HUES48 (cell line): ENCODE results near the gene ARL15.

Source experiments
- H3K27ac ChIP-seq: one replicate; pipeline ENCODE4 v1.7.0; 2013; ENCODE audit warnings: low read depth, low read length, inconsistent platforms
- H3K27me3 ChIP-seq: 2 replicates; pipeline ENCODE4 v1.6.1; 2013; ENCODE audit warnings: mild to moderate bottlenecking, low read length; ENCODE audit not compliant: control insufficient read depth, insufficient read depth
- H3K36me3 ChIP-seq: 2 replicates; pipeline ENCODE4 v1.6.1; 2013; ENCODE audit warnings: low read length; ENCODE audit not compliant: control insufficient read depth, insufficient read depth
- H3K4me1 ChIP-seq: 2 replicates; pipeline ENCODE4 v1.6.1; 2013; ENCODE audit warnings: mild to moderate bottlenecking, low read length; ENCODE audit not compliant: control insufficient read depth, insufficient read depth
- H3K4me3 ChIP-seq: 2 replicates; pipeline ENCODE4 v1.5.1; 2013; ENCODE audit warnings: mild to moderate bottlenecking, low read depth, low read length
- H3K9ac ChIP-seq: 2 replicates; pipeline ENCODE4 v1.6.1; 2013; ENCODE audit warnings: mild to moderate bottlenecking, low read depth, low read length, moderate library complexity
- H3K9me3 ChIP-seq: 2 replicates; pipeline ENCODE4 v1.6.1; 2013; ENCODE audit warnings: low read length; ENCODE audit not compliant: control insufficient read depth, insufficient read depth

The ARL15 gene

DNA sequence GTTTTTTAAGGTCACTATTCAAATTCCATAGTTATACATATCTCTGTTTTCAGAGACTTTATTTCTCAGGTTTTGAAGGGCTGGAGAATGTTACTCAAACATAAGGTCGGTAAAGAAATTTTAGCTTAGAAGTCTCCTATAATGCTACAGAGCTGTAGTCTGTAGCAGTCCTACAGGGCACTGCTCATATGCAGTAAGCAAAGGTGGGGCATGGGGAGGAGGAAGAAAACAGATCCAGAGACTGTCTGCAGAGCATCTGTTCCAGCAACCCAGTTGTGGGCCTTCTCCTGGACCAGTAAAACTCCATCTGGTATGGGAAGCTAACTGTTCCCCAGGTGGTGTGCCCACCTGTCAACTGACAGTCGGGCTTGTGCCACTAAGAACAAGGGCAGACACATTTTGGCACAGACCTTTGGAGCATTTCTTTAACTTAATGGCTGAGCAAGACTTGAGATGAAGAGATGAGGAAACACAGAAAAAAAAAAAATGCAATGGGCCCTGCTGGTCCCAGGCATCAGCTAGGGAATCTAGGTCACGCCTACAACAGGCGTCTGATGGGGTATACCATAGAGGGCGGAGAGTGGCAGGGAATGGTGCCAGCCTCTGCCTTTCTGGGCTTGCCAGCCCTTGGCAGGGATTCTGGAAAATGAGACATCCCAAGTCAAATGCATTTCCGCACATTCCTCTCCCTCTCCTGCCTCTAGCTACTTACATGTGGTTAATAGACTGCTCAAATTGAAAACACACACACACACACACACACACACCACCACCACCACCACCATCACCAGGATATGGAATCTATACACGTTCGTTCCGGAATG lies 218.9 kb downstream of the ARL15 start:
- H3K9ac ChIP-seq = no peak overlapping the region
- H3K4me1 ChIP-seq = peaks cover 49% of the 10 kb centered on the region
- H3K9me3 ChIP-seq = no peaks in the 10 kb centered on the region
- no peak overlapping the region for H3K27ac ChIP-seq
- H3K36me3 ChIP-seq = no peaks in the 10 kb centered on the region
- H3K27me3 ChIP-seq = no peaks in the 10 kb centered on the region
- no peak overlapping the region for H3K4me3 ChIP-seq

DNA sequence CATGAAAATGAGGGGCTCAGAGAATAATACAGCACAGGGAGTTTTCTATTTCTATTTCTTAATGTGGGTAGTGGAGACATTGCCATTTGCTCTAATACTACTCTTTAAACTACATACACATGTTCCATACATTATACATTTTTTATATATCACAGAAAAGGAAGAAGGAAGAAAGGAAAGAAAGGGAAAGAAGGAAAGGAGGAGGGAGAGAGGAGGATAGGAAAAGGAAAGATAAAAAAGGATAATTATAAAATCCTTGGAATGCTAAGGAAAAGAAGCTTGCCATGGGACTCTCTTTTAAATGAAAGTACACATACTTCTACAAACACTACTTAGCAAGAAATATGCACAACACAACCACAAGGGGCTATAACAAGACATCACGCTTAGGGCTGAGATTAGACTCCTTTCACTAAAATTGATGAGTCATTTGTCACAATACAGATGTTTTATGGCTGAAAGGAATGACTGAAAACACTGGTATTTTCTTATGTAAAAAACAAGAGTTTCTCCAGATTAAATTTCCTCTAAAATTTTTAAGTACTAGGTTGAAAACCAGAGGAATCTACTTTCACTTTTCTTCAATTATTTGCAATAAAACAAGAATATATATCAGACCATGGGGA lies 219.8 kb downstream of the ARL15 start:
- Histone ChIP-seq H3K36me3 (no peaks in the 10 kb centered on the region), H3K9ac (no peak overlapping the region), H3K27ac (no peak overlapping the region), H3K27me3 (no peaks in the 10 kb centered on the region), H3K4me3 (no peak overlapping the region), H3K4me1 (peaks cover 49% of the 10 kb centered on the region), H3K9me3 (no peaks in the 10 kb centered on the region)

DNA sequence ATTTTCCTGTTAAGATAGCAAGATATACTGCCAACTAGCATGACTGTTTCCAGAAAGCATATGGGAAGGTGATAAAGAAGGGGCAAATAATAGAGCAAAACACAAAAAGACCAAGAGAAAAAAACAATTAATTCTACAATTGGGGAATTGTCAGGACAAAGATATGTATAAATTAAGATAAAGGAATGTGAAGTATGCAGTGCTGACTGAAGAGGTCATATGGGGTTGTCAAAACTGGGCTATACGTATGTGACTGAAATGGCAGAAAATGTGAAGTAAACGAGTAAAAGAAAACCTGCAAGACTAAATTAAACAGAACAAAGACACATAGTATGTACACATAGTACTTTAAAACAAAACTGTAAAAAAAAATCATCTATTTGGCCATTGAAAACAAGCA lies 222.3 kb downstream of the ARL15 start:
- Histone ChIP-seq H3K4me3 (no peak overlapping the region), H3K9ac (no peak overlapping the region), H3K27ac (no peak overlapping the region), H3K4me1 (peaks cover 35% of the 10 kb centered on the region), H3K27me3 (no peaks in the 10 kb centered on the region), H3K9me3 (no peaks in the 10 kb centered on the region), H3K36me3 (no peaks in the 10 kb centered on the region)

DNA sequence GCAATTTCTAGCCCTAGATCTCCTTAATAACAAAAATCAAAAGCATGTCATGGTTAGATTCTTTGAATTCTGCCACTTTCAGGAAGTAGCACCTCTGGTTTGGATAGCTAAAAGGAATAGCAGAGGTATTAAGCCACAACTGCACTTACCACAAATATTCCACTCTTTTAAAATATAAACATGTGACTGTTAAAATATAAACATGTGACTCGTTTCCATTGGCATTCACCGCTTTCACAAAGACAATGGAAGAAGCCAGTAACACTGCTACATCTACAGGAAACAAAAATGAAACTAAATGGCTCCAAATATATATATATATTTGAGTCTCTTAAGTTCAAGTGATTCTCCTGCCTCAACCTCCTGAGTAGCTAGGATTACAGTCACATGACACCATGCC lies 222.9 kb downstream of the ARL15 start:
- no peak overlapping the region for H3K4me3 ChIP-seq

DNA sequence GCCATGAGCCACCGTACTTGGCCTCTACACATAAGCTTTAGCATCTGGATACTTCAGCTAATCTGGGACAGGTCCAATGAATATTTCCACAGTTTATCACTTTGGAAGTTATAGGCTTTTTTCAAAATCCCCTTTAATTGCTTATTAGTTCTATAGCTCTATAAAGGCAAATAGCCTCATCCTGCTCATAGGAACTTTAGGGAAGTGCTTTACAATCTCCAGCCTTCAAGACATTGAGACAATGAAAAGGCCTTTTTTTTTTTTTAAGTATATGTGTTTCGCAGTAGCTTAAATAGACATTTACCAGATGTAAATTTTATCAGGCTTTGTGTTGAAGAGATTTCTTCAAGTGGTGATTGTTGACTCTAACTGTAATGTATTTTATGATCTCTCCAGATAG lies 224.2 kb downstream of the ARL15 start:
- no peaks in the 10 kb centered on the region for H3K36me3 ChIP-seq
- no peaks in the 10 kb centered on the region for H3K27me3 ChIP-seq
- no peak overlapping the region for H3K9ac ChIP-seq
- H3K4me3 ChIP-seq = no peak overlapping the region
- peaks cover 31% of the 10 kb centered on the region for H3K4me1 ChIP-seq
- no peak overlapping the region for H3K27ac ChIP-seq
- H3K9me3 ChIP-seq = no peaks in the 10 kb centered on the region

More for the DNA sequence above, 222.9 kb downstream of the ARL15 start:
- Histone ChIP-seq H3K36me3 (no peaks in the 10 kb centered on the region), H3K27ac (no peak overlapping the region), H3K27me3 (no peaks in the 10 kb centered on the region), H3K9me3 (no peaks in the 10 kb centered on the region), H3K4me1 (peaks cover 33% of the 10 kb centered on the region), H3K9ac (no peak overlapping the region)

DNA sequence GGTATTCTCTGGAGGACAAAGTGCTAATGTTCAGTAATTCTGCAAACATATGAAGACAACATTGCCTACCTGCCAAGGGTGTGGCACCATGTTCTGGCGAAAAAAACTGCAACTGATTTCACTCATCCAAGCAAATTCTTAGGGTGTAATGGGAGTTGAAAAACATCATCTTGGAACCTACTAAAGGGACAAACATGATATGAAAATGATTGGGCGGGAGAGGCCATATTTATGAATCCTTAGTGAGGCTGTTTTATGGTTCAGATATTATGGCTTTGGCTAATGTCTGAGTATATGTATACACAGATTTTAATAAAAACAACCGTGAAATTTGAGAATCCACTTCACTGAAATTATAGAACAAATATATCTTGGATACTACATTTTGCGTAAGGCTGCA lies 225.7 kb downstream of the ARL15 start:
- H3K4me3 ChIP-seq = no peak overlapping the region; the same call in 1 of the 2 replicates
- H3K9me3 ChIP-seq = no peaks in the 10 kb centered on the region
- no peak overlapping the region for H3K27ac ChIP-seq
- H3K27me3 ChIP-seq = no peaks in the 10 kb centered on the region
- H3K36me3 ChIP-seq = no peaks in the 10 kb centered on the region
- H3K9ac ChIP-seq = no peak overlapping the region
- peaks cover 18% of the 10 kb centered on the region for H3K4me1 ChIP-seq

DNA sequence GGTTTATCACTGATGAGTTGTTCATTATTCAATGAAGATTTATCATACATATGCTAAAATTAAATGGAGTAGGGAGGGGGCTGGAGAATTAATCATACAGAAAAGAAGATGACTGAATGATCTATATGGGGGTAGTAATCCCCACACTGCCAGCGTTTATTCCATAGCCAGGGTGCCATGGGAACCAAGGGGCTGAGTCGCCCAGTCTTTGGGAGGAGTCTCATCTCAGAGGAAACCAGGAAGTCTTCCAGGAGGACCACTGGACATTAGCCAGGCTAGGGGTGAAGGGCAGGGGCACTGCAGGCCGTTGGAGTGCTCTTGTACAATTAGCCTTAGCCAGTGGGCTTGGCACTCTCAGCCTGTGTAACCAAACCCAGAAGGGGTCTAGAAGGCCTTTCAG lies 226.5 kb downstream of the ARL15 start:
- Histone ChIP-seq H3K27me3 (no peaks in the 10 kb centered on the region), H3K9ac (no peak overlapping the region), H3K36me3 (no peaks in the 10 kb centered on the region), H3K27ac (no peak overlapping the region), H3K4me1 (peaks cover 10% of the 10 kb centered on the region), H3K9me3 (no peaks in the 10 kb centered on the region), H3K4me3 (no peak overlapping the region)

DNA sequence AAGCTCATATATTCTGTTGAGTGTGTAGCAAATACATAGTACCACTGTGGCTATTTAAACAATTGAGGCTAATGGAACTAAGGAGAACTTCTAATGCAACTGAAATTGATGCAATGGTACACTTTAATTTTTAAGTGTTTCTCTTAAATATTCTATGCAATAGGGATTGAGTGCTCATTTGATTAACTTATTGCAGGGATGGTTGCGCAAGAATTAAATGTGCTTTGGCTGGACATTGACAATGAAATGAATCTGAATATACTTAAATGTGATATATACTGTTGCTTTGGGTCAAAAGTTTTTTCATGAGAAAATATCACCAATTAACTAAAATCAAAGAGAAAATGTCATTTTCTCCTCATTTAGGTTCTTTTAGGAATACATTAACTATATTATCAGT lies 227.1 kb downstream of the ARL15 start:
- Histone ChIP-seq H3K36me3 (no peaks in the 10 kb centered on the region), H3K9me3 (no peaks in the 10 kb centered on the region), H3K9ac (no peak overlapping the region), H3K27me3 (no peaks in the 10 kb centered on the region), H3K27ac (no peak overlapping the region), H3K4me1 (peaks cover 5% of the 10 kb centered on the region), H3K4me3 (no peak overlapping the region)

DNA sequence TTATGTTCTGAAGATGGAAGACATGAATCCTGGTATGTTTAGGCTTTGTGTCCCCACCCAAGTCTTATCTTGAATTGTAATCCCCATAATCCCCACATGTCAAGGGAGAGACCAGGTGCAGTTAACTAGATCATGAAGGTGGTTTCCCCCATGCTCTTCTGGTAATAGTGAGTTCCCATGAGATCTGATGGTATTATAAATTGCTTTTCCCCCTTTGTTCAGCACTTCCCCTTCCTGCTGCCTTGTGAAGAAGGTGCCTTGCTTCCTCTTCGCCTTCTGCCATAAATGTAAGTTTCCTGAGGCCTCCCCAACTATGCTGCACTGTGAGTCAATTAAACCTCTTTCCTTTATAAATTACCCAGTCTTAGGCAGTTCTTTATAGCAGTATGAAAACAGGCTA lies 229.0 kb downstream of the ARL15 start:
- Histone ChIP-seq H3K9me3 (no peaks in the 10 kb centered on the region), H3K27me3 (no peaks in the 10 kb centered on the region), H3K9ac (no peak overlapping the region), H3K4me3 (no peak overlapping the region), H3K27ac (no peak overlapping the region), H3K4me1 (no peaks in the 10 kb centered on the region), H3K36me3 (no peaks in the 10 kb centered on the region)

DNA sequence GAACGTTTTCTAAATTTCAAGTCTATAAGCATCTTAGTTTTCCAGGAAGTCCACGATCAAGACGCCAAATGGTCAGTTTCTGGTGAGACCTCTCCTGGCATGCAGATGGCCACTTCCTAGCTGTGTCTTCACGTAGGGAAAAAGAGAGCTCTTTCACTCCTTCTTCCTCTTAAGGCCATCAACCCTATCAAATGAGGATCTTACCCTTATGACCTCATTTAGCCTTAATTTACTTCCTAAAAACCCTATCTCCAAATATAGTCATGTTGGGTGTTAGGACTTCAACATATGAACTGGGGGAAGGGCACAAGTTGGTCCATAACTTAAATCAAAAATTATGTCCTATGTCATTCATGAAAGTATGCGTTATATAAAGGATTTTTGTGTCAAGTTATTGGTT lies 229.5 kb downstream of the ARL15 start:
- Histone ChIP-seq H3K27me3 (no peaks in the 10 kb centered on the region), H3K4me1 (no peaks in the 10 kb centered on the region), H3K27ac (no peak overlapping the region), H3K36me3 (no peaks in the 10 kb centered on the region), H3K9me3 (no peaks in the 10 kb centered on the region), H3K9ac (no peak overlapping the region), H3K4me3 (no peak overlapping the region)

DNA sequence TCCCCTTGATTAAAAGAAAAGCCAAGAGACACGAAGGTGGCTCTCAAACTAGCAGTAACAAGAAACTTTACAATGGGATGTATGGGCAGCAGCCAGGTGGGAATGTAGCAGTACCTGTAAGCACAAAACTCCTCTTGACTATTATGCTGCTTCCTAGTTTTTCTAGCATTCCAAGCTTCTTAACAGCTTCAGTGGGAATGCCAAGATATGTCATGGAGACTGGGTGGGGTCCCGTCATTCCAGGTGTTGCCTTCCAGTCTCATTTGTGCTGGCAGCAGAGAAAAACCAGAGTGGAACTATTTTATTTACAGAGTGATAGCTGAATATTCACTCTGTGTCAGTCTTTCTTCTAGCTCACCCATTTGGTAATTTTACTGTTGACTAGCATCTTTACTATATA lies 236.6 kb downstream of the ARL15 start:
- H3K9me3 ChIP-seq = no peaks in the 10 kb centered on the region
- H3K4me1 ChIP-seq = no peaks in the 10 kb centered on the region
- no peak overlapping the region for H3K27ac ChIP-seq
- no peaks in the 10 kb centered on the region for H3K36me3 ChIP-seq
- H3K4me3 ChIP-seq = no peak overlapping the region
- no peaks in the 10 kb centered on the region for H3K27me3 ChIP-seq
- no peak overlapping the region for H3K9ac ChIP-seq
